Right lobe of liver (tissue), 6 donors: Measurements from ENCODE around the gene TSPAN5. TPM values are rescaled to one million over a fixed set of nuclear protein-coding genes. Genes with fewer than 3 reads are reported as not detected.

Experiments used
- ATAC-seq, 4 donors: fragments of 200-7000 bp; cut with Tn5 transposase; one replicate each; pipeline ENCODE4 v1.9.1; 2020; ENCODE audit warnings: mild to moderate bottlenecking in 4 of 4, moderate library complexity in 4 of 4
- DNase-seq, 3 donors: peaks; one replicate each; pipeline ENCODE4 v3.0.0-alpha.2; 2020
- H3K27ac ChIP-seq, 3 donors: fragments of 200-600 bp; one replicate each; pipeline ENCODE4 v1.8.0; 2022
- H3K27me3 ChIP-seq, 2 donors: fragments of 200-600 bp; one replicate each; pipeline ENCODE4 v1.8.0; 2022
- H3K36me3 ChIP-seq, 4 donors: fragments of 200-600 bp; sonication (generic) in 1 of 4; one replicate each; pipeline versions ENCODE4 v1.5.1 to v1.8.0; 2017 to 2022; ENCODE audit warnings: control low read depth in 1 of 4
- H3K4me1 ChIP-seq, 4 donors: fragments of 200-600 bp; sonication (generic) in 1 of 4; one replicate each; pipeline versions ENCODE4 v1.5.1 to v1.8.0; 2017 to 2022; ENCODE audit warnings: control low read depth in 1 of 4
- H3K4me3 ChIP-seq, 3 donors: fragments of 200-600 bp; one replicate each; pipeline ENCODE4 v1.8.0; 2022
- H3K9me3 ChIP-seq, 4 donors: fragments of 200-600 bp; sonication (generic) in 1 of 4; one replicate each; pipeline versions ENCODE4 v1.5.1 to v1.8.0; 2017 to 2022; ENCODE audit warnings: control low read depth in 1 of 4
- CTCF ChIP-seq, 4 donors: fragments of 200-600 bp in 3 of 4; fragments of 450-650 bp in 1 of 4; IDR thresholded peaks; one replicate each; pipeline versions ENCODE4 v1.5.1 to v1.8.0; 2016 to 2022; ENCODE audit warnings: antibody characterized with exemption in 4 of 4, mild to moderate bottlenecking in 2 of 4
- POLR2A ChIP-seq: fragments of 450-650 bp; IDR thresholded peaks from one replicate; pipeline ENCODE4 v1.6.1; 2017; ENCODE audit warnings: antibody characterized with exemption, mild to moderate bottlenecking
- WGBS: methylation state at CpG from one replicate; pipeline ENCODE4 v1.1.6; 2018; ENCODE audit warnings: low coverage, low lambda C conversion rate; ENCODE audit not compliant: insufficient coverage; ENCODE audit errors: missing lambda C conversion rate; 5-methylcytosine and 5-hydroxymethylcytosine counted together
- intact Hi-C, 2 donors: fragments of 100-400 bp; cut with DNase I; formaldehyde crosslinking; loops; one replicate each; pipeline versions ENCODE4 v1.11.2 to v1.14.1; 2022
- total RNA-seq, 6 experiments: library from RNA; depleted of rRNA in 2 of 6; stranded (reverse); fragments of >200 nt in 2 of 6; fragmentation: NEBNext Ultra II Directional in 3 of 6; extraction: Animal tissue kit (Norgen Biotek cat#: 25700) in 3 of 6; gene quantifications; one replicate each; pipeline versions ENCODE4 v1.1.0 to v1.2.4, GENCODE V29; 2016 to 2023
- donor health status: DM: no; HTN: yes; CAD: no.
- donor health status: DM: no; HTN: no; CAD: no.
- donor health status: DM: no; HTN: no; CAD: no.
- donor health status: DM: no; HTN: yes; CAD: no.
- donor health status: DM: no; HTN: yes; CAD: no.

Gene TSPAN5
- total RNA-seq, 6 experiments from 2014 or later: 0.12 to 1.2 (median 0.50) TPM

GRCh38 chr4:98663226-98664006 is 5.0 kb upstream of the TSPAN5 start:
- TF ChIP-seq CTCF (IDR thresholded peaks at IDR 0.05): no peak
- peak in 1 of 3 donors; percentile 21 for DNase-seq
- Histone ChIP-seq H3K9me3 (no peaks in the 10 kb centered on the region), H3K27ac (no peak overlapping the region), H3K4me3 (no peak overlapping the region), H3K36me3 (no peaks in the 10 kb centered on the region), H3K27me3 (no peaks in the 10 kb centered on the region), H3K4me1 (peaks cover 0 to 5% (median 0%) of the 10 kb centered on the region in 4 donors)
- intact Hi-C loops: no loop called here
- peak in 3 of 4 donors; percentile 9 to 59 (median 40) for ATAC-seq
- 31% methylated on average over 5 of the region's 10 CpGs for whole genome bisulfite sequencing

GRCh38 chr4:98662626-98663225 is 4.3 kb upstream of the TSPAN5 start:
- WGBS: 70% methylated on average over 7 of the region's 7 CpGs
- ATAC-seq (no peak), DNase-seq (no peak)
- no peak overlapping the region for H3K27ac ChIP-seq
- no peaks in the 10 kb centered on the region for H3K9me3 ChIP-seq
- no peak overlapping the region for H3K4me3 ChIP-seq
- H3K4me1 ChIP-seq: peaks cover 0 to 9% (median 0%) of the 10 kb centered on the region in 4 donors
- intact Hi-C loops: no loop called here
- no peaks in the 10 kb centered on the region for H3K27me3 ChIP-seq
- TF ChIP-seq CTCF (IDR thresholded peaks at IDR 0.05) (no peak), POLR2A (no peak)
- H3K36me3 ChIP-seq: no peaks in the 10 kb centered on the region

- DNase-seq (no peak), ATAC-seq (no peak)
- Histone ChIP-seq H3K4me3 (no peak overlapping the region), H3K27ac (no peak overlapping the region), H3K9me3 (no peaks in the 10 kb centered on the region), H3K27me3 (peaks cover 0 to 5% of the 10 kb centered on the region in 2 donors), H3K4me1 (peaks cover 0 to 11% (median 0%) of the 10 kb centered on the region in 4 donors), H3K36me3 (no peaks in the 10 kb centered on the region)
- TF ChIP-seq CTCF (IDR thresholded peaks at IDR 0.05): no peak
- no peak for TF ChIP-seq POLR2A
- intact Hi-C loops: no loop called here
- 63% methylated on average over 4 of the region's 4 CpGs for WGBS
These were observed 3.6 kb upstream of the TSPAN5 start for GRCh38 chr4:98662055-98662453.

GRCh38 chr4:98661371-98662054 is 3.1 kb upstream of the TSPAN5 start:
- Histone ChIP-seq H3K9me3 (no peaks in the 10 kb centered on the region), H3K4me1 (peaks cover 0 to 11% (median 0%) of the 10 kb centered on the region in 4 donors), H3K27me3 (peaks cover 0 to 5% of the 10 kb centered on the region in 2 donors), H3K36me3 (no peaks in the 10 kb centered on the region), H3K4me3 (no peak overlapping the region), H3K27ac (no peak overlapping the region)
- intact Hi-C loops: no loop called here
- ATAC-seq (no peak), DNase-seq (no peak)
- no peak for TF ChIP-seq POLR2A
- TF ChIP-seq CTCF (IDR thresholded peaks at IDR 0.05): no peak
- 73% methylated on average over 3 of the region's 3 CpGs for WGBS
